ENCODE data around the gene RERE.

GRCh38 chr1:8791819-8792218, 25.6 kb downstream of the RERE start:
- no peak for TF ChIP-seq CTCF (IDR thresholded peaks at IDR 0.05; ENCODE audit: low read depth, low read length, poor library complexity, severe bottlenecking)
- TF ChIP-seq EZH2phosphoT487 (IDR thresholded peaks at IDR 0.05; ENCODE audit: borderline replicate concordance, low read length) = no peak
